ENCODE data around the gene EYA4.

EYA4 gene

GRCh38 chr6:133289733-133290306 is 48.7 kb downstream of the EYA4 start:
- Histone ChIP-seq H3K4me3 (ENCODE audit: extremely low read depth, insufficient read depth, low read length, poor library complexity, severe bottlenecking) (no peak overlapping the region), H3K9me3 (ENCODE audit: control insufficient read depth, low read length) (no peaks in the 10 kb centered on the region), H3K36me3 (ENCODE audit: control insufficient read depth, insufficient read depth, low read length) (no peaks in the 10 kb centered on the region), H3K4me1 (ENCODE audit: control insufficient read depth, insufficient read depth, low read length, poor library complexity, severe bottlenecking) (no peaks in the 10 kb centered on the region), H3K27ac (ENCODE audit: low read depth, low read length, severe bottlenecking) (no peak overlapping the region)
- whole genome bisulfite sequencing, 2 experiments (ENCODE audit: insufficient coverage in 2 of 2): 100% methylated on average over 1 of the region's 5 CpGs; no CpG with 5 or more reads in 1 of the 2 experiments

DNA sequence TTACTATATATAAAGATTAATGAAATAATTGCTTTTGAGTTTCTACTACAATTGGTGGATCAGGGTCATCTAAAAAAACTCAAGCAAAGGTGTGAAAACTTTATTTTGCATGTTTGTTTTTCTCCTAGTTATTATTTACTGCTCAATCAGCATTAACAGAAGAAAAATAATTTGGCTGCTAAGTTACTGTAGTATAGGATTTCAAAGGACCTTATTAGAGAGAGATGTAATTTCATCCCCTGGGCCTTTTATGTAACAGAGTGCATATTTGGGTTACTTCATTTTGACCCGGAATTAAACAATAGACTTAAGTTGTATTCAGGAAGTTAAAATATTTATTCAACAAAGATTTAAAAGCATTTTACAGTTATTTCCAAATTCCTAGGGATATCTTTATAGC is 49.8 kb downstream of the EYA4 start:
- Histone ChIP-seq H3K9me3 (ENCODE audit: control insufficient read depth, low read length) (no peaks in the 10 kb centered on the region), H3K4me1 (ENCODE audit: control insufficient read depth, insufficient read depth, low read length, poor library complexity, severe bottlenecking) (no peaks in the 10 kb centered on the region), H3K27ac (ENCODE audit: low read depth, low read length, severe bottlenecking) (no peak overlapping the region), H3K36me3 (ENCODE audit: control insufficient read depth, insufficient read depth, low read length) (no peaks in the 10 kb centered on the region), H3K4me3 (ENCODE audit: extremely low read depth, insufficient read depth, low read length, poor library complexity, severe bottlenecking) (no peak overlapping the region)
- no CpG with 5 or more reads among the region's 1 CpG for WGBS, 2 experiments (ENCODE audit: insufficient coverage in 2 of 2)

- Histone ChIP-seq H3K4me3 (ENCODE audit: extremely low read depth, insufficient read depth, low read length, poor library complexity, severe bottlenecking) (no peak overlapping the region), H3K27ac (ENCODE audit: low read depth, low read length, severe bottlenecking) (no peak overlapping the region), H3K36me3 (ENCODE audit: control insufficient read depth, insufficient read depth, low read length) (no peaks in the 10 kb centered on the region), H3K4me1 (ENCODE audit: control insufficient read depth, insufficient read depth, low read length, poor library complexity, severe bottlenecking) (no peaks in the 10 kb centered on the region), H3K9me3 (ENCODE audit: control insufficient read depth, low read length) (no peaks in the 10 kb centered on the region)
- WGBS, 2 experiments (ENCODE audit: insufficient coverage in 2 of 2): no CpG with 5 or more reads among the region's 1 CpG
Observed at GRCh38 chr6:133291671-133292070, 50.5 kb downstream of the EYA4 start.

GRCh38 chr6:133297657-133298056 is 56.5 kb downstream of the EYA4 start:
- Histone ChIP-seq H3K4me3 (ENCODE audit: extremely low read depth, insufficient read depth, low read length, poor library complexity, severe bottlenecking) (no peak overlapping the region), H3K27ac (ENCODE audit: low read depth, low read length, severe bottlenecking) (no peak overlapping the region), H3K9me3 (ENCODE audit: control insufficient read depth, low read length) (no peaks in the 10 kb centered on the region), H3K36me3 (ENCODE audit: control insufficient read depth, insufficient read depth, low read length) (no peaks in the 10 kb centered on the region), H3K4me1 (ENCODE audit: control insufficient read depth, insufficient read depth, low read length, poor library complexity, severe bottlenecking) (peaks cover 3% of the 10 kb centered on the region)
- no CpG with 5 or more reads among the region's 2 CpGs for WGBS, 2 experiments (ENCODE audit: insufficient coverage in 2 of 2)

DNA sequence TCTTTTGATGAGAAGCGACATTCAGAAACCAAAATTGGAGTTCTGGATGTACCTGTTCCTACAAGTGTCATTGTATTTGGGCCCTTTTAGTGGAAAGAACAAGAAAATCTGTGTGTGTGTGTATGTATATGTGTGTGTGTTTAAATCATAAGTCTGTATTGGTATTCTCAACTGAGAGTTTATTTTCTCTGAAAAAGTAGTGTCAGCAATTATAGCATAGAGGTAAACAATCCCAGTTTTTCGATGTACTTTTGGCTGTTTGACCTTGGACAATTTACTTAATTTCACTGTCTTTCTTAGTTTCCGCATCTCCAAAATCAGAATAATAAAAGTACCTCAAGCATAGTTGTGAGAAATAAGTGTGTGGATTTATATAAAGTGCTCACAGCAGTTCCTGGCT is 57.2 kb downstream of the EYA4 start:
- no peak overlapping the region for H3K4me3 ChIP-seq (ENCODE audit: extremely low read depth, insufficient read depth, low read length, poor library complexity, severe bottlenecking)
- H3K9me3 ChIP-seq (ENCODE audit: control insufficient read depth, low read length): no peaks in the 10 kb centered on the region
- no peak overlapping the region for H3K27ac ChIP-seq (ENCODE audit: low read depth, low read length, severe bottlenecking)
- WGBS, 2 experiments (ENCODE audit: insufficient coverage in 2 of 2): 92 to 100% methylated on average over 1 to 2 of the region's 3 CpGs
- H3K4me1 ChIP-seq (ENCODE audit: control insufficient read depth, insufficient read depth, low read length, poor library complexity, severe bottlenecking): peaks cover 3% of the 10 kb centered on the region
- no peaks in the 10 kb centered on the region for H3K36me3 ChIP-seq (ENCODE audit: control insufficient read depth, insufficient read depth, low read length)

- no peaks in the 10 kb centered on the region for H3K36me3 ChIP-seq (ENCODE audit: control insufficient read depth, insufficient read depth, low read length)
- no peak overlapping the region for H3K4me3 ChIP-seq (ENCODE audit: extremely low read depth, insufficient read depth, low read length, poor library complexity, severe bottlenecking)
- no peak overlapping the region for H3K27ac ChIP-seq (ENCODE audit: low read depth, low read length, severe bottlenecking)
- H3K4me1 ChIP-seq (ENCODE audit: control insufficient read depth, insufficient read depth, low read length, poor library complexity, severe bottlenecking): peaks cover 3% of the 10 kb centered on the region
- no peaks in the 10 kb centered on the region for H3K9me3 ChIP-seq (ENCODE audit: control insufficient read depth, low read length)
- 90 to 94% methylated on average over 2 to 3 of the region's 4 CpGs for WGBS, 2 experiments (ENCODE audit: insufficient coverage in 2 of 2)
Observed at GRCh38 chr6:133298801-133299200, 57.6 kb downstream of the EYA4 start.

GRCh38 chr6:133300896-133301295 is 59.7 kb downstream of the EYA4 start:
- Histone ChIP-seq H3K4me1 (ENCODE audit: control insufficient read depth, insufficient read depth, low read length, poor library complexity, severe bottlenecking) (peaks cover 3% of the 10 kb centered on the region), H3K36me3 (ENCODE audit: control insufficient read depth, insufficient read depth, low read length) (no peaks in the 10 kb centered on the region), H3K9me3 (ENCODE audit: control insufficient read depth, low read length) (no peaks in the 10 kb centered on the region), H3K4me3 (ENCODE audit: extremely low read depth, insufficient read depth, low read length, poor library complexity, severe bottlenecking) (no peak overlapping the region), H3K27ac (ENCODE audit: low read depth, low read length, severe bottlenecking) (no peak overlapping the region)
- no CpG with 5 or more reads among the region's 3 CpGs for WGBS, 2 experiments (ENCODE audit: insufficient coverage in 2 of 2)

DNA sequence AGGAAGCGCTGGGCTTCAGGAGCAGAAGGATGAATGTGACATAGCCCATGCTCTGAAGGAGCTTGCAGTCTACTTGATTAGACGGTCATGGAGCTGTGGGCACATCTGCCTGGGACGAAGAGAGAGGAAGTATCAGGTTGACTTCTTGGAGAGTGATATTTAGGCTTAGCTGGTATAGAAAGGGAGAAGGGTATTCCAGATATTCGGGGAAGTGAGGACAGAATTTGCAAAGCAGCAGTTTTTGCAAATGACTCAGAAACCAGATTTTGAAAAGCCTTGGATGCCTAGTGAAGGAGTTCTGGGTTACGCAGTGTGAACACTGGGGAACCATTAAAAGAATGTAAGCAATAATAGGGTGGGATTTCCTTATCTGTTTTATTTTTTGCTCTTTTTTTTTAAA is 60.7 kb downstream of the EYA4 start:
- 72 to 93% methylated on average over 4 to 5 of the region's 5 CpGs for WGBS, 2 experiments (ENCODE audit: insufficient coverage in 2 of 2)
- H3K4me1 ChIP-seq (ENCODE audit: control insufficient read depth, insufficient read depth, low read length, poor library complexity, severe bottlenecking): peaks cover 3% of the 10 kb centered on the region
- H3K27ac ChIP-seq (ENCODE audit: low read depth, low read length, severe bottlenecking): no peak overlapping the region
- no peak overlapping the region for H3K4me3 ChIP-seq (ENCODE audit: extremely low read depth, insufficient read depth, low read length, poor library complexity, severe bottlenecking)
- no peaks in the 10 kb centered on the region for H3K9me3 ChIP-seq (ENCODE audit: control insufficient read depth, low read length)
- H3K36me3 ChIP-seq (ENCODE audit: control insufficient read depth, insufficient read depth, low read length): no peaks in the 10 kb centered on the region

DNA sequence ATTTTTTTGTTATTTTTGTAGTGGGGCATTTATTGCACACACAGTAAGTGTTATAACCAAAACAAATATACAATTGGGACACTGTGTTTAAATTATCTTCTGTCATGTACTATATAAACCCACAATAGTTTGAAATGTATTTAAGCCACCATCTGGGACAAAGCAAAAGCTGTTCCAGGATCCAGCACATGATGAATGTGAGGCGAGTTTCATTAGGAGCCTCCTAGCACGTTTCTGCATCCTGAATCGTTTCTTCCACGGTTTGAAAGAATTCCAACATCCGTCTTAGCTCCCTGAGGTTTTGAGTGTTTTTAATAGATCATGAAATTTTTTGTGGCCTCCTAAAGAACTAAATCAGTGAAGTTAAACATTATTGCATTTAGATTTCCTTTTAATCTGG is 65.8 kb downstream of the EYA4 start:
- no peaks in the 10 kb centered on the region for H3K4me1 ChIP-seq (ENCODE audit: control insufficient read depth, insufficient read depth, low read length, poor library complexity, severe bottlenecking)

GRCh38 chr6:133309579-133309978 is 68.4 kb downstream of the EYA4 start:
- Histone ChIP-seq H3K4me3 (ENCODE audit: extremely low read depth, insufficient read depth, low read length, poor library complexity, severe bottlenecking) (no peak overlapping the region), H3K27ac (ENCODE audit: low read depth, low read length, severe bottlenecking) (no peak overlapping the region), H3K9me3 (ENCODE audit: control insufficient read depth, low read length) (no peaks in the 10 kb centered on the region), H3K36me3 (ENCODE audit: control insufficient read depth, insufficient read depth, low read length) (no peaks in the 10 kb centered on the region), H3K4me1 (ENCODE audit: control insufficient read depth, insufficient read depth, low read length, poor library complexity, severe bottlenecking) (no peaks in the 10 kb centered on the region)
- 90 to 100% methylated on average over 2 of the region's 3 CpGs for WGBS, 2 experiments (ENCODE audit: insufficient coverage in 2 of 2)

More for the DNA sequence above, 65.8 kb downstream of the EYA4 start:
- no peaks in the 10 kb centered on the region for H3K36me3 ChIP-seq (ENCODE audit: control insufficient read depth, insufficient read depth, low read length)
- H3K27ac ChIP-seq (ENCODE audit: low read depth, low read length, severe bottlenecking): no peak overlapping the region
- no peak overlapping the region for H3K4me3 ChIP-seq (ENCODE audit: extremely low read depth, insufficient read depth, low read length, poor library complexity, severe bottlenecking)
- no peaks in the 10 kb centered on the region for H3K9me3 ChIP-seq (ENCODE audit: control insufficient read depth, low read length)
- 94 to 100% methylated on average over 2 to 3 of the region's 5 CpGs for WGBS, 2 experiments (ENCODE audit: insufficient coverage in 2 of 2)

- WGBS, 2 experiments (ENCODE audit: insufficient coverage in 2 of 2): 88% methylated on average over 1 of the region's 3 CpGs; no CpG with 5 or more reads in 1 of the 2 experiments
- no peak overlapping the region for H3K27ac ChIP-seq (ENCODE audit: low read depth, low read length, severe bottlenecking)
- no peaks in the 10 kb centered on the region for H3K9me3 ChIP-seq (ENCODE audit: control insufficient read depth, low read length)
Observed at GRCh38 chr6:133312006-133312405, 70.8 kb downstream of the EYA4 start.

More at GRCh38 chr6:133312006-133312405, 70.8 kb downstream of the EYA4 start:
- Histone ChIP-seq H3K36me3 (ENCODE audit: control insufficient read depth, insufficient read depth, low read length) (no peaks in the 10 kb centered on the region), H3K4me1 (ENCODE audit: control insufficient read depth, insufficient read depth, low read length, poor library complexity, severe bottlenecking) (no peaks in the 10 kb centered on the region), H3K4me3 (ENCODE audit: extremely low read depth, insufficient read depth, low read length, poor library complexity, severe bottlenecking) (no peak overlapping the region)
